Measurements from ENCODE around the gene IKZF2. TPM values are rescaled to one million over a fixed set of nuclear protein-coding genes. Genes with fewer than 3 reads are reported as not detected.

Gene IKZF2
- total RNA-seq, 1 experiment from 2014 or later, result 3.0 TPM

GRCh38 chr2:213018340-213018901 lies 133.0 kb downstream of the IKZF2 start:
- H3K9me3 ChIP-seq (ENCODE audit: control insufficient read depth, low read depth, low read length), result no peaks in the 10 kb centered on the region
- no peak overlapping the region for H3K4me3 Mint-ChIP-seq
- no peaks in the 10 kb centered on the region for H3K27me3 ChIP-seq (ENCODE audit: insufficient read depth, low read length)
- TF ChIP-seq CTCF (conservative IDR thresholded peaks at IDR 0.05), result no peak
- H2BK12ac ChIP-seq (ENCODE audit: insufficient read length, low read depth, low read length), result no peak overlapping the region
- H4K5ac ChIP-seq (ENCODE audit: insufficient read length, low read depth, low read length), result no peak overlapping the region
- no peaks in the 10 kb centered on the region for H3K4me1 ChIP-seq (ENCODE audit: insufficient read depth, low read length)
- no peak overlapping the region for H3K4ac ChIP-seq (ENCODE audit: low read depth, low read length)
- no peak overlapping the region for H3K4me2 ChIP-seq (ENCODE audit: insufficient read depth, insufficient read length, low read length)
- H2AFZ ChIP-seq (ENCODE audit: low read length), result no peak overlapping the region
- H2BK5ac ChIP-seq (ENCODE audit: insufficient read length, low read length), result no peak overlapping the region
- no peak overlapping the region for H3K14ac ChIP-seq (ENCODE audit: insufficient read depth, low read length)
- H4K20me1 ChIP-seq (ENCODE audit: control insufficient read depth, insufficient read depth, insufficient read length), result no peaks in the 10 kb centered on the region
- no peaks in the 10 kb centered on the region for H3K9me3 Mint-ChIP-seq
- H2AK5ac ChIP-seq (ENCODE audit: insufficient read length, low read length), result no peak overlapping the region
- H3K4me1 Mint-ChIP-seq, result no peaks in the 10 kb centered on the region
- no peak for DNase-seq
- H3K18ac ChIP-seq (ENCODE audit: insufficient read length, low read depth, low read length), result no peak overlapping the region
- no peak overlapping the region for H2BK15ac ChIP-seq (ENCODE audit: low read depth, low read length)
- H3K27ac ChIP-seq (ENCODE audit: insufficient read length, low read depth, low read length), result no peak overlapping the region
- no peaks in the 10 kb centered on the region for H3K79me2 ChIP-seq (ENCODE audit: insufficient read depth, low read length)
- H3K27ac Mint-ChIP-seq, result no peak overlapping the region; a peak in 1 of 7 replicates
- H3K56ac ChIP-seq (ENCODE audit: insufficient read length, low read depth, low read length), result no peak overlapping the region
- no peaks in the 10 kb centered on the region for H3K27me3 Mint-ChIP-seq (ENCODE audit: low read depth)
- no peak overlapping the region for H2BK120ac ChIP-seq (ENCODE audit: low read depth, low read length, poor library complexity, severe bottlenecking)
- H3K23ac ChIP-seq (ENCODE audit: insufficient read length, low read depth, low read length), result no peak overlapping the region
- no peaks in the 10 kb centered on the region for H3K79me1 ChIP-seq (ENCODE audit: insufficient read depth, low read depth, low read length, poor library complexity, severe bottlenecking)
- no peak overlapping the region for H2BK20ac ChIP-seq (ENCODE audit: low read depth, low read length, poor library complexity, severe bottlenecking)
- no peaks in the 10 kb centered on the region for H3K36me3 Mint-ChIP-seq (ENCODE audit: insufficient read depth in 1 of 3, low read depth in 3 of 3)
- H3T11ph ChIP-seq (ENCODE audit: low read length), result no peak overlapping the region
- no peak overlapping the region for H4K8ac ChIP-seq (replicated peaks; ENCODE audit: insufficient read length, low read depth, low read length)
- H3K23me2 ChIP-seq (ENCODE audit: insufficient read length, low read depth, low read length, poor library complexity, severe bottlenecking), result no peaks in the 10 kb centered on the region
- no peak overlapping the region for H3K9ac ChIP-seq (ENCODE audit: extremely low read depth, insufficient read length, low read length)
- no peak overlapping the region for H4K91ac ChIP-seq (ENCODE audit: insufficient read length, low read depth, low read length)
